GM18868 (cell line): ENCODE results near the gene PCDHGA4.
"Not testable (repeated sequence)": the region's sequence is repeated elsewhere in the genome, so short reads cannot be mapped to it uniquely, and the experiment has no call there.

Source experiments
- ATAC-seq: cut with Tn5 transposase; IDR thresholded peaks from one replicate; pipeline ENCODE4 v1.9.1; 2021; ENCODE audit warnings: mild to moderate bottlenecking, moderate library complexity; ENCODE audit not compliant: unreplicated experiment

Gene PCDHGA4

GRCh38 chr5:141382469-141383294 lies 27.9 kb downstream of the PCDHGA4 start, which contains the start of gene PCDHGA7:
TSS of gene PCDHGA7 (plus strand) at chr5:141382742. CDS start at chr5:141382900, 158 bp downstream.
- ATAC-seq = peak; percentile 83

- no peak for ATAC-seq
Measured at GRCh38 chr5:141383345-141383744, 28.5 kb downstream of the PCDHGA4 start.

- no peak for ATAC-seq
Measured at GRCh38 chr5:141384471-141385267, 29.8 kb downstream of the PCDHGA4 start.

- peak; percentile 89 for ATAC-seq
Measured at GRCh38 chr5:141387557-141388311, 32.9 kb downstream of the PCDHGA4 start, which contains the start of gene PCDHGB4. TSS of gene PCDHGB4 (plus strand) at chr5:141387698. CDS start at chr5:141387885, 187 bp downstream.

GRCh38 chr5:141388661-141389060 lies 33.8 kb downstream of the PCDHGA4 start:
- no peak for ATAC-seq

GRCh38 chr5:141389153-141390042 lies 34.6 kb downstream of the PCDHGA4 start:
- ATAC-seq = no peak

- no peak for ATAC-seq
Measured at GRCh38 chr5:141392429-141393198, 37.8 kb downstream of the PCDHGA4 start, which contains the start of gene PCDHGA8. TSS of gene PCDHGA8 (plus strand) at chr5:141392633. CDS start at chr5:141392814, 181 bp downstream.

GRCh38 chr5:141393267-141393666 lies 38.4 kb downstream of the PCDHGA4 start:
- no peak for ATAC-seq

- not testable (repeated sequence) for ATAC-seq
Measured at GRCh38 chr5:141394401-141395187, 39.8 kb downstream of the PCDHGA4 start.

- peak; percentile 97 for ATAC-seq
Measured at GRCh38 chr5:141397756-141398551, 43.1 kb downstream of the PCDHGA4 start, which contains the start of gene PCDHGB5. TSS of gene PCDHGB5 (plus strand) at chr5:141397947. CDS start at chr5:141398128, 181 bp downstream.

- ATAC-seq = no peak
Measured at GRCh38 chr5:141398608-141399007, 43.8 kb downstream of the PCDHGA4 start.

GRCh38 chr5:141399555-141400258 lies 44.9 kb downstream of the PCDHGA4 start:
- no peak for ATAC-seq

GRCh38 chr5:141402553-141403243 lies 47.9 kb downstream of the PCDHGA4 start, which contains the start of gene PCDHGA9:
TSS of gene PCDHGA9 (plus strand) at chr5:141402778. CDS start at chr5:141402953, 175 bp downstream.
- ATAC-seq = no peak

- ATAC-seq = no peak
Measured at GRCh38 chr5:141403387-141403786, 48.6 kb downstream of the PCDHGA4 start.
